ENCODE measurements around the gene FNDC3B. TPM values are rescaled to one million over a fixed set of nuclear protein-coding genes. Genes with fewer than 3 reads are reported as not detected.

The FNDC3B gene
- total RNA-seq, 1 experiment from 2014 or later, result 48.6 TPM

- peaks cover 5% of the 10 kb centered on the region for H3F3A ChIP-seq (ENCODE audit: low read length, unreplicated experiment)
- H3K4me1 ChIP-seq (ENCODE audit: insufficient read depth, low read length), result peaks cover 15% of the 10 kb centered on the region
- no peaks in the 10 kb centered on the region for H3K9me3 ChIP-seq (ENCODE audit: low read length)
- DNase-seq, result no peak
- TF ChIP-seq EZH2phosphoT487 (IDR thresholded peaks at IDR 0.05; ENCODE audit: borderline replicate concordance, low read length), result no peak
- TF ChIP-seq, protein P1, sequence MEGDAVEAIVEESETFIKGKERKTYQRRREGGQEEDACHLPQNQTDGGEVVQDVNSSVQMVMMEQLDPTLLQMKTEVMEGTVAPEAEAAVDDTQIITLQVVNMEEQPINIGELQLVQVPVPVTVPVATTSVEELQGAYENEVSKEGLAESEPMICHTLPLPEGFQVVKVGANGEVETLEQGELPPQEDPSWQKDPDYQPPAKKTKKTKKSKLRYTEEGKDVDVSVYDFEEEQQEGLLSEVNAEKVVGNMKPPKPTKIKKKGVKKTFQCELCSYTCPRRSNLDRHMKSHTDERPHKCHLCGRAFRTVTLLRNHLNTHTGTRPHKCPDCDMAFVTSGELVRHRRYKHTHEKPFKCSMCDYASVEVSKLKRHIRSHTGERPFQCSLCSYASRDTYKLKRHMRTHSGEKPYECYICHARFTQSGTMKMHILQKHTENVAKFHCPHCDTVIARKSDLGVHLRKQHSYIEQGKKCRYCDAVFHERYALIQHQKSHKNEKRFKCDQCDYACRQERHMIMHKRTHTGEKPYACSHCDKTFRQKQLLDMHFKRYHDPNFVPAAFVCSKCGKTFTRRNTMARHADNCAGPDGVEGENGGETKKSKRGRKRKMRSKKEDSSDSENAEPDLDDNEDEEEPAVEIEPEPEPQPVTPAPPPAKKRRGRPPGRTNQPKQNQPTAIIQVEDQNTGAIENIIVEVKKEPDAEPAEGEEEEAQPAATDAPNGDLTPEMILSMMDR (conservative IDR thresholded peaks at IDR 0.05; ENCODE audit: low read depth, low read length), result no peak
- TF ChIP-seq EZH2 (IDR thresholded peaks at IDR 0.05; ENCODE audit: low read length, unreplicated experiment), result no peak
- no peak overlapping the region for H3K4me2 ChIP-seq (ENCODE audit: low read length)
- H3K36me3 ChIP-seq (ENCODE audit: low read depth, low read length), result peaks cover 14% of the 10 kb centered on the region; the same call in 1 of the 2 replicates
- H3K9ac ChIP-seq (ENCODE audit: low read length), result no peak overlapping the region
- CTCF ChIA-PET, result no interaction called here
- H3K27me3 ChIP-seq (ENCODE audit: low read length), result no peaks in the 10 kb centered on the region
- H4K20me1 ChIP-seq (ENCODE audit: low read length), result no peaks in the 10 kb centered on the region
- POLR2A ChIA-PET (ENCODE audit: unreplicated experiment), result no interaction called here
- intact Hi-C loops (cut with micrococcal nuclease), result no loop called here
- H2AFZ ChIP-seq (ENCODE audit: low read length), result no peak overlapping the region
- peaks cover 60% of the 10 kb centered on the region for H3K79me2 ChIP-seq (ENCODE audit: low read length)
- no peak overlapping the region for H3K4me3 ChIP-seq (ENCODE audit: low read length)
- no peak for ATAC-seq
- H3K9me2 ChIP-seq (replicated peaks; ENCODE audit: low read length), result no peaks in the 10 kb centered on the region
- H3K27ac ChIP-seq (ENCODE audit: low read length), result no peak overlapping the region
- no TSS peak for BruUV-seq (replicated peaks)
Measured at GRCh38 chr3:172224560-172225214, 185.3 kb downstream of the FNDC3B start.

DNA sequence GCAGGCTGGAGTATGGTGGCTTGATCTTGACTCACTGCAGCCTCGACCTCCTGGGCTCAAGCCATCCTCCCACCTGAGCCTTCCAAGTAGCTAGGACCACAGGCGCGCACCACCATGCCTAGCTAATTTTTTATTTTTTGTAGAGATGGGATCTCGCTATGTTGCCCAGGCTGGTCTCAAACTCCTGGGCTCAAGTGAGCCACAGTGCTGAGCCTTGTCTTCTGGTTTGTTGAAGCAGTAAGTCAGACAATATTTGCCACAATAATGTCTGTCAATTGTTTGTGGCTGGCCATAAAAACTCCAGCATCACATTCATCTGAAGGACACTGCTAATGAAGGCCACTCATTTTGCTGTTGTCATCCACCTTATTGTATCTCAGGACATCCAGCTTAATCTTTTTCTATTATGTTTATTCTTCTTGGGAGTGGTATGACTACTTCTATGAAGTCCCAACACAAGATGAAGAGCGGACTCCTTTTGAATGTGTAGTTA is 185.9 kb downstream of the FNDC3B start:
- ChIA-PET POLR2A (ENCODE audit: unreplicated experiment) (no interaction called here), CTCF (no interaction called here)
- Histone ChIP-seq H3K9me3 (ENCODE audit: low read length) (no peaks in the 10 kb centered on the region), H3K36me3 (ENCODE audit: low read depth, low read length) (peaks cover 18% of the 10 kb centered on the region; the same call in 1 of the 2 replicates), H3K27ac (ENCODE audit: low read length) (no peak overlapping the region), H3K79me2 (ENCODE audit: low read length) (peaks cover 54% of the 10 kb centered on the region), H3K4me1 (ENCODE audit: insufficient read depth, low read length) (peaks cover 15% of the 10 kb centered on the region), H4K20me1 (ENCODE audit: low read length) (no peaks in the 10 kb centered on the region), H3K9ac (ENCODE audit: low read length) (no peak overlapping the region), H3K4me2 (ENCODE audit: low read length) (no peak overlapping the region), H3K27me3 (ENCODE audit: low read length) (no peaks in the 10 kb centered on the region), H2AFZ (ENCODE audit: low read length) (no peak overlapping the region), H3K4me3 (ENCODE audit: low read length) (no peak overlapping the region), H3F3A (ENCODE audit: low read length, unreplicated experiment) (peaks cover 5% of the 10 kb centered on the region), H3K9me2 (replicated peaks; ENCODE audit: low read length) (no peaks in the 10 kb centered on the region)
- intact Hi-C loops (cut with micrococcal nuclease), result no loop called here
- no peak for DNase-seq
- no TSS peak for BruUV-seq (replicated peaks)
- TF ChIP-seq EZH2 (IDR thresholded peaks at IDR 0.05; ENCODE audit: low read length, unreplicated experiment), result no peak
- TF ChIP-seq EZH2phosphoT487 (IDR thresholded peaks at IDR 0.05; ENCODE audit: borderline replicate concordance, low read length), result no peak
- TF ChIP-seq, protein P1 (conservative IDR thresholded peaks at IDR 0.05; ENCODE audit: low read depth, low read length), result no peak
- no peak for ATAC-seq

GRCh38 chr3:172226831-172227230 is 187.5 kb downstream of the FNDC3B start:
- CTCF ChIA-PET, result no interaction called here
- H3K79me2 ChIP-seq (ENCODE audit: low read length), result peaks cover 41% of the 10 kb centered on the region
- no peak for DNase-seq
- intact Hi-C loops (cut with micrococcal nuclease), result no loop called here
- H3K27me3 ChIP-seq (ENCODE audit: low read length), result no peaks in the 10 kb centered on the region
- H3K4me1 ChIP-seq (ENCODE audit: insufficient read depth, low read length), result peaks cover 5% of the 10 kb centered on the region
- no peaks in the 10 kb centered on the region for H3K9me2 ChIP-seq (replicated peaks; ENCODE audit: low read length)
- ATAC-seq, result no peak
- peaks cover 5% of the 10 kb centered on the region for H3F3A ChIP-seq (ENCODE audit: low read length, unreplicated experiment)
- H3K9me3 ChIP-seq (ENCODE audit: low read length), result no peaks in the 10 kb centered on the region
- no peak overlapping the region for H2AFZ ChIP-seq (ENCODE audit: low read length)
- H4K20me1 ChIP-seq (ENCODE audit: low read length), result no peaks in the 10 kb centered on the region
- BruUV-seq (replicated peaks), result no TSS peak
- POLR2A ChIA-PET (ENCODE audit: unreplicated experiment), result no interaction called here
- no peak overlapping the region for H3K27ac ChIP-seq (ENCODE audit: low read length)
- H3K4me2 ChIP-seq (ENCODE audit: low read length), result no peak overlapping the region
- no peak for TF ChIP-seq EZH2 (IDR thresholded peaks at IDR 0.05; ENCODE audit: low read length, unreplicated experiment)
- no peak for TF ChIP-seq EZH2phosphoT487 (IDR thresholded peaks at IDR 0.05; ENCODE audit: borderline replicate concordance, low read length)
- TF ChIP-seq, protein P1 (conservative IDR thresholded peaks at IDR 0.05; ENCODE audit: low read depth, low read length), result no peak
- H3K4me3 ChIP-seq (ENCODE audit: low read length), result no peak overlapping the region
- H3K36me3 ChIP-seq (ENCODE audit: low read depth, low read length), result peaks cover 18% of the 10 kb centered on the region; the same call in 1 of the 2 replicates
- no peak overlapping the region for H3K9ac ChIP-seq (ENCODE audit: low read length)
